Measurements from ENCODE around the gene DAGLA.

Gene DAGLA

DNA sequence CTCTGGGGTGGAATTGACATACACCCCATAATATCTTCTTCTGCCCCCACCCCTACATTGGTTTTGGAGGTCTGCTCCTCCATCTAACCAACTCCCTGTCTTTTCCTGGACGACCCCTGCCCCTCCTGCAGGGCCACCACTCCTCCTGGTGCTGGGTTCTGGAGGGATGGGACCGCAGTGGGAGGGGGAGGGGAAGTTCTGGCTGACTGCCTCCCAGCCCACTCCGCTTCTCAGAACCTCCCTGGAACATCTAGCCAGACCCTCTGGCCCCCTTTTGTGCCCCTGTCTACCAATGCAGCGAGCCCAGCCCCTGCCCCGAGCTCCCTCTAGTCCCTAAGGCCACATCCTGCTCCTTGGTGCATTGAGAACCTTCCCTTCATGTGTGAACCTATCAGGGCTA, 73.5 kb downstream of the DAGLA start:
- Histone ChIP-seq H3K79me2 (ENCODE audit: low read length) (no peaks in the 10 kb centered on the region), H3K9ac (ENCODE audit: low read length) (no peak overlapping the region), H3K9me2 (replicated peaks; ENCODE audit: insufficient read depth, low read length) (no peaks in the 10 kb centered on the region), H3K4me3 (ENCODE audit: low read length) (no peak overlapping the region), H3K27ac (ENCODE audit: low read length) (no peak overlapping the region), H3K27me3 (replicated peaks; ENCODE audit: insufficient read depth, low read length) (peaks cover 86% of the 10 kb centered on the region), H3K9me3 (replicated peaks; ENCODE audit: insufficient read depth, low read length) (no peaks in the 10 kb centered on the region), H3F3A (ENCODE audit: insufficient read depth, low read length) (no peaks in the 10 kb centered on the region), H3K4me2 (ENCODE audit: low read depth, low read length) (no peak overlapping the region), H2AFZ (ENCODE audit: low read length) (no peak overlapping the region), H3K4me1 (ENCODE audit: low read length) (no peaks in the 10 kb centered on the region; the same call in 1 of the 2 replicates), H3K36me3 (replicated peaks; ENCODE audit: insufficient read depth, low read length) (no peaks in the 10 kb centered on the region), H4K20me1 (ENCODE audit: insufficient read depth, low read length) (no peaks in the 10 kb centered on the region)
- no peak for DNase-seq
- TF ChIP-seq EZH2phosphoT487 (IDR thresholded peaks at IDR 0.05; ENCODE audit: low read length) (no peak), EZH2 (optimal IDR thresholded peaks at IDR 0.05; ENCODE audit: low read depth, low read length) (no peak)
- TF ChIP-seq, protein P1, sequence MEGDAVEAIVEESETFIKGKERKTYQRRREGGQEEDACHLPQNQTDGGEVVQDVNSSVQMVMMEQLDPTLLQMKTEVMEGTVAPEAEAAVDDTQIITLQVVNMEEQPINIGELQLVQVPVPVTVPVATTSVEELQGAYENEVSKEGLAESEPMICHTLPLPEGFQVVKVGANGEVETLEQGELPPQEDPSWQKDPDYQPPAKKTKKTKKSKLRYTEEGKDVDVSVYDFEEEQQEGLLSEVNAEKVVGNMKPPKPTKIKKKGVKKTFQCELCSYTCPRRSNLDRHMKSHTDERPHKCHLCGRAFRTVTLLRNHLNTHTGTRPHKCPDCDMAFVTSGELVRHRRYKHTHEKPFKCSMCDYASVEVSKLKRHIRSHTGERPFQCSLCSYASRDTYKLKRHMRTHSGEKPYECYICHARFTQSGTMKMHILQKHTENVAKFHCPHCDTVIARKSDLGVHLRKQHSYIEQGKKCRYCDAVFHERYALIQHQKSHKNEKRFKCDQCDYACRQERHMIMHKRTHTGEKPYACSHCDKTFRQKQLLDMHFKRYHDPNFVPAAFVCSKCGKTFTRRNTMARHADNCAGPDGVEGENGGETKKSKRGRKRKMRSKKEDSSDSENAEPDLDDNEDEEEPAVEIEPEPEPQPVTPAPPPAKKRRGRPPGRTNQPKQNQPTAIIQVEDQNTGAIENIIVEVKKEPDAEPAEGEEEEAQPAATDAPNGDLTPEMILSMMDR (IDR thresholded peaks at IDR 0.05; ENCODE audit: low read length): no peak

DNA sequence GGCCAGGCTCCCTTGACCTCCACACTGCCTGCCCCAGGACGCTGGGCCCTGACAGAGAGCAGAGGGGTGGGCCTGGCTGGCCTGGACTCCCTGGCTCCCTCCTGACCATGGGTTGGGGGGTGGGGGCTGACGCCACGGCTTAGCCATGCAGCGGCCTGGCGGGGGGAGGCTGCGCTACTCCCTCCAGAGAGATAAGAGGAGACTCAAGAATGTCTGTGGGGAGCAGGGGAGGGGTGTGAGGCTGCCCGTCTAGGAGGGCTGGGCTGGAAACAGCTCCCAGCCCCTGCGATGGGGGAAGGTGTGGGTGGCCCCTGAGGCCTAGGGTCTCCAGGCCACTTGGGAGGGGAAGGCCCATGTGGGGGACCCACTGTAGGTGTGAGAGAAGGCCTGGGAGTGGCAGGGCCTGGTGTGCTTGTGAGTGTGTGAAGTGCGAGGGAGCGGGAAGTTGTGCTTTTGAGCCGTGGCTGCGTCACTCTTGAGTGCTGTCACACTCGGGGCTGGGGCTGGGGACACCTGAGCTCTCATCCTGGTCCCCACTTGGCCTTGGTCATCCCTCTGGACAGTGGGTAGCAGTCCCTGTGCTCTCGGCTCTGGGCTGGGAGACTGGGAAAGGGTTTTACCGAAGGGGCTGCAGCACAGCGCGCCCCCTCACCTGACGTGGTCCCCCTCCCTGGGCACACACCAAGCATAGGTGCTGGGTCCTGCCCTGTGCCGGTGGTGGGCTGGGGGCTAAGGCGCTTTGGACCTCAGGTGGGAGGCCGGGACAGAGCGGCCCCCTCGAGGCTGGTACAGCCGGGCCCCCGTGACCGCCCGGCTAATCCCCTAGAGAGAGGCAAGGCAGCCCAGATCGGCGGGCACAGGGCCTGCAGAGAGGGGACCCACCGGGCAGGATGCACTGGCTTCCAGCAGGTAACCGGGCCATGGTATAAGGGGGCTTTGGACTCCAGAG, 74.6 kb downstream of the DAGLA start:
- no peak overlapping the region for H2AFZ ChIP-seq (ENCODE audit: low read length)
- peaks cover 81% of the 10 kb centered on the region for H3K27me3 ChIP-seq (replicated peaks; ENCODE audit: insufficient read depth, low read length)
- no peak overlapping the region for H3K4me3 ChIP-seq (ENCODE audit: low read length)
- no peaks in the 10 kb centered on the region for H3K9me2 ChIP-seq (replicated peaks; ENCODE audit: insufficient read depth, low read length)
- TF ChIP-seq EZH2 (optimal IDR thresholded peaks at IDR 0.05; ENCODE audit: low read depth, low read length) (no peak), EZH2phosphoT487 (IDR thresholded peaks at IDR 0.05; ENCODE audit: low read length) (no peak)
- TF ChIP-seq, protein P1 (IDR thresholded peaks at IDR 0.05; ENCODE audit: low read length): no peak
- H3K4me2 ChIP-seq (ENCODE audit: low read depth, low read length): no peak overlapping the region
- H3K27ac ChIP-seq (ENCODE audit: low read length): no peak overlapping the region
- no peak for DNase-seq
- no peaks in the 10 kb centered on the region for H4K20me1 ChIP-seq (ENCODE audit: insufficient read depth, low read length)
- no peaks in the 10 kb centered on the region for H3K9me3 ChIP-seq (replicated peaks; ENCODE audit: insufficient read depth, low read length)
- H3K36me3 ChIP-seq (replicated peaks; ENCODE audit: insufficient read depth, low read length): no peaks in the 10 kb centered on the region
- H3F3A ChIP-seq (ENCODE audit: insufficient read depth, low read length): no peaks in the 10 kb centered on the region
- no peaks in the 10 kb centered on the region; the same call in 1 of the 2 replicates for H3K4me1 ChIP-seq (ENCODE audit: low read length)
- no peaks in the 10 kb centered on the region for H3K79me2 ChIP-seq (ENCODE audit: low read length)
- H3K9ac ChIP-seq (ENCODE audit: low read length): no peak overlapping the region

DNA sequence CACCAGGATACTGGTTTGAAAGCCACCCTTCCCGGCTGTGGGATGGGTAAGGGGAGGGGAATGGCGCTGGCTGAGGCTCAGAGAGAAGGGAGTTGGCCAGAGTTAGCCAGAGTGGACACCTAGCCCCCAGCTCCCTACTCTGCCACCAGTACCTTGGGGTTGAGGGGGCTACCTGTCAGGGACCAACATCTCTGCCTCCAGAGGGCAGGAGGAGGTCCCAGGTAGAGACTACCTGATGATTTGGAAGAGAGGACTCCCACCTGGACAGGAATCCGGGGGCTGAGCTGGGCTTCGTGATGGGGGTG, 75.9 kb downstream of the DAGLA start:
- TF ChIP-seq, protein P1 (IDR thresholded peaks at IDR 0.05; ENCODE audit: low read length): no peak
- H3K9me3 ChIP-seq (replicated peaks; ENCODE audit: insufficient read depth, low read length): no peaks in the 10 kb centered on the region
- H4K20me1 ChIP-seq (ENCODE audit: insufficient read depth, low read length): no peaks in the 10 kb centered on the region
- no peaks in the 10 kb centered on the region for H3K9me2 ChIP-seq (replicated peaks; ENCODE audit: insufficient read depth, low read length)
- no peak overlapping the region for H3K4me3 ChIP-seq (ENCODE audit: low read length)
- no peaks in the 10 kb centered on the region for H3K36me3 ChIP-seq (replicated peaks; ENCODE audit: insufficient read depth, low read length)
- no peak overlapping the region for H3K9ac ChIP-seq (ENCODE audit: low read length)
- no peaks in the 10 kb centered on the region for H3F3A ChIP-seq (ENCODE audit: insufficient read depth, low read length)
- no peak for DNase-seq
- H2AFZ ChIP-seq (ENCODE audit: low read length): no peak overlapping the region
- no peak overlapping the region for H3K27ac ChIP-seq (ENCODE audit: low read length)
- no peak overlapping the region for H3K4me2 ChIP-seq (ENCODE audit: low read depth, low read length)
- no peaks in the 10 kb centered on the region; the same call in 1 of the 2 replicates for H3K4me1 ChIP-seq (ENCODE audit: low read length)
- H3K79me2 ChIP-seq (ENCODE audit: low read length): no peaks in the 10 kb centered on the region
- peaks cover 79% of the 10 kb centered on the region for H3K27me3 ChIP-seq (replicated peaks; ENCODE audit: insufficient read depth, low read length)

Data from MM.1S (cell line).